Liver (tissue), 3 donors: ENCODE measurements around the gene ZMYND8.

Source experiments
- CTCF ChIP-seq: fragments of 150-350 bp; IDR thresholded peaks from 2 replicates; pipeline ENCODE4 v1.5.1; 2017; ENCODE audit warnings: improper control_type of control experiment, low read depth, low read length; ENCODE audit not compliant: missing input control
- EGR1 ChIP-seq, 2 donors: IDR thresholded peaks; 2 replicates each; pipeline ENCODE4 v1.6.1; 2016 to 2018; ENCODE audit warnings: antibody characterized with exemption in 2 of 2, low read depth in 2 of 2
- YY1 ChIP-seq: IDR thresholded peaks from 2 replicates; pipeline ENCODE4 v1.6.1; 2016; ENCODE audit warnings: antibody characterized with exemption, mild to moderate bottlenecking
- donor health status: healthy.
- donor health status: healthy.

- TF ChIP-seq CTCF (no peak), YY1 (no peak), EGR1 (IDR thresholded peaks at IDR 0.05; ENCODE audit: low read depth in 2 of 2) (no peak)
Measured at GRCh38 chr20:47213966-47214365, 142.5 kb downstream of the ZMYND8 start.
